Medulla oblongata (tissue), 1 donor: ENCODE measurements around the gene SORCS2.

ENCODE experiments used
- DNase-seq: peaks from one replicate; pipeline ENCODE4 v3.0.0-alpha.2; 2015; ENCODE audit errors: extremely low spot score

The SORCS2 gene

DNA sequence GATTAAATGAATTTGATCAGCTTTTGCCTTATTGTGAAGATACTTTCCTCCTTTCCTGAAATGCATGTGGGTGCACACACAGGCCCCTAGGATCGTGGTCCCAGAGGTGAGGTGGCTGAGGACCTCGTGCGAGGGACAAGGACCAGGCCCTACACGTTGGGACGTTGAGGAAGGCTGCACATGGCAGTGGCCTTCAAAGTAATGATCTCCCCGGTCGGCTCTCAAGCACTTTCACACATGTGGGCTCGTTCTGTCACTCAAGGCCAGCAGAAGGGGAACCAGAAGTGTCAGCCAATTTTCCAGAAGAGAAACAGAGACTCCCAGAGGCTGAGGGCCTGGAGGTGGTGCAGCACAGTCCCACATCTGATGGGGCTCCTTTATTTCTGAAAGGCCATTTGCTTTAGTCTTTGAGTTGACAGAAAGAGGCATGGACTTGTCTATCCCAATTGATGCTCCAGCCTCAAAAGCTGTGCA lies 550.5 kb downstream of the SORCS2 start:
- DNase-seq = peak; percentile 38

DNA sequence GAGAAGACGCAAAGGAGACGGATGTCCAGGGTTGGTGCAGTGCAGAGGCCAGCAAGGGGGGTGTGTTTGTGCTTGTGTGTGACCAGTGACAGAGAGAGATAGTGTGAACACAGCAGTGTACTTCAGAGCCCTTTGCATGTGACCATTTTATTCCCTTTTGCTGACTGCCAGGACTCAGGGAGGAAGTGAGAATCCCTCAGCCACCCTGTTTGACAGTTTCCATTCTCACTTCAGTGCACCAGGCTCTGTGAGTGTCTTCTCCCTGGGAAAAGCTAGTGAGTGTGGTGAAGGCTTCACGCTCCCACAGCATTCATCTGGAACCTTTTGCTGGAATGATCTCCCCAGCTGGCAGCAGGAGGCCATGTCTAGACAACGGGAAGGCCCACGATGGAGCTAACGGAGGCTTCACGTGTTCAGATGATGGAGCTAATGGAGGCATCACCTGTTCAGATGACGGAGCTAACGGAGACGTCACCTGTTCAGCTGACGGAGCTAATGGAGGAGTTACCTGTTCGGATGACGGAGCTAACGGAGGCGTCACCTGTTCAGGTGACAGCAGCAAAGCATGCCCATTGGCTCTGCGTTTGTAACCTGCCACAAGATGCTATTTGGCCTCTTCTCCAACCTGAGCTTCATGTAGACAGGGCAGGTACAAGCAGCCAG lies 551.9 kb downstream of the SORCS2 start:
- peak; percentile 79 for DNase-seq

- DNase-seq = no peak
Measured at GRCh38 chr4:7745301-7745885, 553.1 kb downstream of the SORCS2 start.

DNA sequence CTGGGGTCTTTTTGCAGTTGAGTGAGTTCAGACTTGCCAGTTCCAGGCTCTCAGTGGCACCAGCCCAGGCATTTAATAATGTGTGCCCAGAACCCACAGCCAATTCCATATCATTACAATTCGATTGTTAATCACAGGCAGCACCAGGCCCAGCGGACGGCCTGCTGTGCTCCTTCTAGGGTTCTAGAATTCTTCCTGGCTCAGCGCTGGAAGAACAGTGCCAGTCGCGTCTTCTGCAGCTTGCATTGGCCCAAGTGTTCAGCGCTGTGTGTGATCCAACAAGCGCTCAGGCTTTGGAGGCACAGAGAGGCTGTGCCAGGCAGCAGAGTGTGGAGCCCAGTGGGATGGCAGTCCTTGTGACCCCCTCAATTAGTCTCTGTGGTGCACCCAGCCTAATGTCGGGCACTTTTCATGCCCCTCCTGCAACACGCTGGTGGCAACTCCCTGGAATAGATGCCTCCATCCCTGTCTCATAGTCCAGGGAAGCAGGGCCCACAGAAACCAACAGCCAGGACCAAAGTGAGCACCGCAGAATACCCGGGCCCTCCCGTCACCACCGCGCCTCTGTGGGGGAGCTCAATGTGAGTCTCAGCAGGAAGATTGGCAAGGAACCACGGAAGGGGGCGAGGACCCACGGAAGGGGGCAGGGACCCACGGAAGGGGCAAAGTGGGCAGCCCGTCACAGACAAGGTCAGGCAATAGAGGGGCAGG lies 554.2 kb downstream of the SORCS2 start:
- DNase-seq = no peak

GRCh38 chr4:7747062-7747385 lies 554.7 kb downstream of the SORCS2 start:
- DNase-seq = peak; percentile 76

DNA sequence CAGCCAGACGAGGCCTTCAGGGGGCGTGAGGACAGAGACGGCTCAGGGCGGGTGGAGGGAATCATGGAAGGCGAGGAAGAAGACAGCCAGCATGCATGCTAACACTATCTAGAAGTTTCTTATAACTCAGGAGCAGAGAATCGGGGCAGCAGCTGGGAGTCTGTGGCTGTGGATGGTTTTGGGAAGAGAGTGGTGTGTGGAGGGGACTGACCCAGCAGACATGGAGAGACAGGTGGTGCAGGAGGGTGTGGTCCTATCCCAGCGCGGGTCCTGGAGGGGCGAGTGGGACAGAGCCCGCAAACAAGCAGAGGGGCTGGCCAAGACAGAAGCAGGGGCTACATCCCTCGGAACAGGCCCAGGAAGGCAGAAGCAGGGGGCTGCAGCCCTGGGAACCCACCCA lies 555.2 kb downstream of the SORCS2 start:
- no peak for DNase-seq

GRCh38 chr4:7750523-7750922 lies 558.2 kb downstream of the SORCS2 start:
- no peak for DNase-seq

- no peak for DNase-seq
Measured at GRCh38 chr4:7750972-7751371, 558.6 kb downstream of the SORCS2 start.

GRCh38 chr4:7752649-7753048 lies 560.3 kb downstream of the SORCS2 start:
- no peak for DNase-seq

DNA sequence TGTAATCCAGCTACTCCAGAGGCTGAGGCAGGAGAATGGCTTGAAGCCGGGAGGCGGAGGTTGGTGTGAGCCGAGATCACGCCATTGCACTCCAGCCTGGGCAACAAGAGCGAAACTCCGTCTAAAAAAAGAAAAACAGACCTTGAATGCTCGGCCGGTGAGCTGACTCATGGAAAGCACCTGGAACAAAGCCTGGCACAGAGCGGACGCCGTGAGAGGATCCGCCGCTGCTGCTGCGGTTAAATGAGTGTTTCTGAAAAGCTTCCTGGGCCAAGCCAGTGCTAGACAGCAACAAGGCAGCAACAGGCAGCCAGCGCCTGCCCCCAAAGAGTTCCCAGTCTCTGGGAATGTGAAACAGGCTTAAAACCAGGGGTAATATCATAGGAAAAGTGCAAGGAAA lies 560.9 kb downstream of the SORCS2 start:
- no peak for DNase-seq

GRCh38 chr4:7753931-7754465 lies 561.7 kb downstream of the SORCS2 start:
- no peak for DNase-seq

GRCh38 chr4:7754565-7755262 lies 562.4 kb downstream of the SORCS2 start:
- no peak for DNase-seq

GRCh38 chr4:7755561-7755960 lies 563.2 kb downstream of the SORCS2 start:
- DNase-seq = no peak

DNA sequence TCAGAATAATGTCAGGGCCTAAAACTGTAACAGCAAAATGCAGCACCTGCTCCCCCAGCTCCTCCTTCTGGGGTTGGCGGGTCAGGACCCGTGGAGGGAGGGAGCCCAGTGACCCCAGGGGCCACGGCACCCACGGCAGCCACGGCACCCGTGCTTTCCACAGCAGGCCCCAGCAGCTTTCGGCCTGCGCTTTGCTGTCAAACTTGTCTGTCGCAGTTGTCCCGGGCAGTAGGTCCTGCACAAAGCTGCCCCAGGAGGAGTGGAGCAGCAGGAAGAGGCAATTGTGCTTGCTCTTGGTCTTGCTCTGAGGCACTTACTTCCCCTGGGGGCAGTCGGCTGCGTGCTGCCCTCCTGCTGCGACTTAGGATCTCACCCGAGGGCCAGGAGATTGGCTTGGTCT lies 563.7 kb downstream of the SORCS2 start:
- DNase-seq = no peak

GRCh38 chr4:7756561-7757355 lies 564.4 kb downstream of the SORCS2 start:
- DNase-seq = no peak

GRCh38 chr4:7757501-7758471 lies 565.4 kb downstream of the SORCS2 start:
- no peak for DNase-seq

- no peak for DNase-seq
Measured at GRCh38 chr4:7758476-7758875, 566.1 kb downstream of the SORCS2 start.

- no peak for DNase-seq
Measured at GRCh38 chr4:7759216-7759615, 566.9 kb downstream of the SORCS2 start.

DNA sequence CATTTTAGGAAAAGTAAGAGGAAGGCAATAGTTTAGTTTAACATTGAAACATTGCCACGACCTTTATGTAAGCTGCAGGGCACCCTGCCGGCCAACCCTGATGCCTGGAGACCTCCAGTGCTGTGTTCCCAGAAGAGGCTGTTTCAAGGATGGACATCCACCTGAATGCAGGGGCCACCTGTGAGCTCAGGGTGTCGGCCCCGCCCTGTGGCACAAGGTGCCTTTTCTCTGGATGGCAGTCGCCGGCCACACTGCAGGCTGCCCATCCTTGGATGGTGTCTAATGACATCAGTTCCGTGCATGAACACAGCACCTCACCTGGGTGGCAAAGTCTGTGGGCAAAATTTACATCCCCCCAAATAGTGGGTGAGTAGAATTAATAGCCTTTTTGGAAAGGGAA lies 567.3 kb downstream of the SORCS2 start:
- no peak for DNase-seq

GRCh38 chr4:7760228-7760627 lies 567.9 kb downstream of the SORCS2 start:
- DNase-seq = no peak
